ENCODE measurements around the gene AAMP.

- TF ChIP-seq CTCF (IDR thresholded peaks at IDR 0.05) (no peak), POLR2A (IDR thresholded peaks at IDR 0.05) (no peak), POLR2AphosphoS5 (IDR thresholded peaks at IDR 0.05; ENCODE audit: insufficient read depth in 1 of 2, low read depth in 1 of 2) (no peak)
Observed at GRCh38 chr2:218273908-218274249, 3.9 kb upstream of the AAMP start.
